Kidney epithelial cell (primary cell): Measurements from ENCODE around the gene JPH3. TPM values are rescaled to one million over a fixed set of nuclear protein-coding genes. Genes with fewer than 3 reads are reported as not detected.

Experiments
- DNase-seq: peaks from one replicate; pipeline ENCODE4 v3.0.0-alpha.2; 2010; ENCODE audit warnings: low read depth
- H3K27me3 ChIP-seq: 2 replicates; pipeline ENCODE4 v1.6.0; 2011; ENCODE audit warnings: low read length; ENCODE audit not compliant: control insufficient read depth, insufficient read depth
- H3K36me3 ChIP-seq: 2 replicates; pipeline ENCODE4 v1.5.1; 2011; ENCODE audit warnings: low read length; ENCODE audit not compliant: control insufficient read depth, insufficient read depth
- H3K4me3 ChIP-seq: 2 replicates; pipeline ENCODE4 v1.5.1; 2011; ENCODE audit warnings: low read depth, mild to moderate bottlenecking, control low read depth, low read length
- CTCF ChIP-seq: IDR thresholded peaks from 2 replicates; pipeline ENCODE4 v1.5.1; 2011; ENCODE audit warnings: mild to moderate bottlenecking, moderate library complexity, low read length, control low read depth, inconsistent platforms; ENCODE audit not compliant: insufficient read depth, poor library complexity, severe bottlenecking
- total RNA-seq: library from RNA; depleted of rRNA; stranded (reverse); fragments of >200 nt; gene quantifications from 2 replicates; pipeline ENCODE4 v1.2.3, GENCODE V29; 2015

JPH3 gene
- total RNA-seq, 1 donor from 2014 or later, result 2.1 TPM

- H3K27me3 ChIP-seq, result peaks cover 57% of the 10 kb centered on the region
- DNase-seq, result no peak
- H3K4me3 ChIP-seq, result no peak overlapping the region
Observed at GRCh38 chr16:87604634-87605111, 2.4 kb downstream of the JPH3 start.

GRCh38 chr16:87607223-87607622 lies 4.9 kb downstream of the JPH3 start:
- no peaks in the 10 kb centered on the region for H3K36me3 ChIP-seq
- H3K27me3 ChIP-seq, result peaks cover 36% of the 10 kb centered on the region
- H3K4me3 ChIP-seq, result no peak overlapping the region
- DNase-seq, result no peak
- no peak for TF ChIP-seq CTCF

More at GRCh38 chr16:87604634-87605111, 2.4 kb downstream of the JPH3 start:
- H3K36me3 ChIP-seq, result no peaks in the 10 kb centered on the region
- TF ChIP-seq CTCF, result no peak

GRCh38 chr16:87607871-87608270 lies 5.6 kb downstream of the JPH3 start:
- DNase-seq, result no peak
- Histone ChIP-seq H3K27me3 (peaks cover 35% of the 10 kb centered on the region), H3K4me3 (no peak overlapping the region), H3K36me3 (no peaks in the 10 kb centered on the region)
- no peak for TF ChIP-seq CTCF

- no peaks in the 10 kb centered on the region for H3K36me3 ChIP-seq
- no peak for TF ChIP-seq CTCF
- DNase-seq, result peak; percentile 25
- H3K27me3 ChIP-seq, result peaks cover 29% of the 10 kb centered on the region
- H3K4me3 ChIP-seq, result no peak overlapping the region
Observed at GRCh38 chr16:87608400-87608985, 6.2 kb downstream of the JPH3 start.

GRCh38 chr16:87610026-87610425 lies 7.7 kb downstream of the JPH3 start:
- Histone ChIP-seq H3K27me3 (peaks cover 16% of the 10 kb centered on the region), H3K4me3 (no peak overlapping the region), H3K36me3 (no peaks in the 10 kb centered on the region)
- no peak for DNase-seq
- no peak for TF ChIP-seq CTCF

GRCh38 chr16:87611456-87611855 lies 9.1 kb downstream of the JPH3 start:
- Histone ChIP-seq H3K27me3 (peaks cover 12% of the 10 kb centered on the region), H3K4me3 (no peak overlapping the region), H3K36me3 (no peaks in the 10 kb centered on the region)
- DNase-seq, result no peak
- TF ChIP-seq CTCF, result no peak
